HuH-7.5 (cell line): Measurements from ENCODE around the gene RANGAP1.
"Not testable (repeated sequence)": the region's sequence is repeated elsewhere in the genome, so short reads cannot be mapped to it uniquely, and the experiment has no call there.

Source experiments
- DNase-seq: peaks from one replicate; pipeline ENCODE4 v3.0.0; 2011; ENCODE audit warnings: low spot score

RANGAP1 gene

GRCh38 chr22:41300661-41301060, 14.7 kb upstream of the RANGAP1 start:
- no peak for DNase-seq

GRCh38 chr22:41296826-41297667, 11.1 kb upstream of the RANGAP1 start:
- DNase-seq = no peak

DNA sequence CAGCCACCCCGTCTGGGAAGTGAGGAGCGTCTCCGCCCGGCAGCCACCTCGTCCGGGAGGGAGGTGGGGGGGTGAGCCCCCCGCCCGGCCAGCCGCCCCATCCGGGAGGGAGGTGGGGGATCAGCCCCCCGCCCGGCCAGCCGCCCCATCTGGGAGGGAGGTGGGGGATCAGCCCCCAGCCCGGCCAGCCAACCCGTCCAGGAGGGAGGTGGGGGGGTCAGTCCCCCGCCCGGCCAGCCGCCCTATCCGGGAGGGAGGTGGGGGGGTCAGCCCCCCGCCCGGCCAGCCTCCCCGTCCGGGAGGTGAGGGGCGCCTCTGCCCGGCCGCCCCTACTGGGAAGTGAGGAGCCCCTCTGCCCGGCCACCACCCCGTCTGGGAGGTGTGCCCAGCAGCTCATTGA, 8.8 kb upstream of the RANGAP1 start:
- DNase-seq = not testable (repeated sequence)

DNA sequence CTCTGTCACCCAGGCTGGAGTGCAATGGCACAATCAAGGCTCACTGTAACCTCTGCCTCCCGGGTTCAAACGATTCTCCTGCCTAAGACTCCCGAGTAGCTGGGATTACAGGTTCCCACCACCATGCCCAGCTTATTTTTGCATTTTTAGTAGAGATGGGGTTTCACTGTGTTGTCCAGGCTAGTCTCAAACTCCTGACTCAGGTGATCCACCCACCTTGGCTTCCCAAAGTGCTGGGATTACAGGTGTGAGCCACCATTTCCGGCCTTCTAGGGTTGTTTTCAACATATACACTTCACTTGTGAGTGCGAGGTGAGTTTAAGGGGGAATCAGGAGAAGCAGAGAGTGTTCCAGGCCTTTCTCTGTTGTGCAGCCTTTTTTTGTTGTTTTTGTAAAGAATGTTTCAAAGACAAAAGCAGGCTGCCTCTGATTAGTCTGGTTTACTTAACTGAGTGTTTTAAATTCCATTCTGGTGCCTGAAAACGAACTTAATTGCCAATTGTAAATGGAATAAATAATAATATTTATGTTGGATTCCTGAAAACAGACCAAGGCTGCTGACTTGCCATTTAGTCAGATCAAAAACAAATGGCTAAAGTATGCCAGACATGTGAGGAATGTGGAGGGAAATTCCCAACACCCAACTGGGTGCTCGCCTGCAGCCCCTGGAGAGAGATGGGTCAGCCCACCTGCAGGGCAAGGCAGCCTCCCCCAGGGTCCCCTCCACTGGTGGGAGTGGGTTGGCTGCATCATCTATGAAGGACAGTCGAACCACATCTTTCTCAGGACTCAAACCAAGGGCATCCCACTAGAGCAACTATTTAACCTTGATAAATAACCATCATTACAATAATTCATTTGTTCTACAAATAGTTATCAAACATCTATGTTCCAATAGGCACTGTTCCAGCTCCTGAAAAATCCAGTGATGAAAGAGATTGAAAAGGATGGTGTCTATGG, 4.6 kb upstream of the RANGAP1 start:
- DNase-seq = no peak

DNA sequence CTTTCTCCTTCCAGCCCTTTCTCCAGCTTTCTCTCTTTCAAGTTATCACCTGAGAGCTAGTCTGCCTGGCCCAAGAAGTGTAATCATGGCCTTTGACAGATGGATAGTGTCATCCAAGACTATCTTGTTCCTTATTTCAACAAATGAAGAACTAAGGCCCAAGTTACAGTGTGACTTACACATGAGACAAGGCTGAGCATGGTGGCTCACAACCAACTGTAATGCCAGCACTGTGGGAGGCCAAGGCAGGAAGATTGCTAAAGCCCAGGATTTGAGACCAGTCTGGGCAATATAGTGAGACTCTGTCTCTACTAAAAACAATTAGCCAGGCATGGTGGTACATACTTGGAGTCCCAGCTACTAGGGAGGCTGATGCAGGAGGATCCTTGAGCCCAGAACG, 3.7 kb upstream of the RANGAP1 start:
- DNase-seq = no peak

DNA sequence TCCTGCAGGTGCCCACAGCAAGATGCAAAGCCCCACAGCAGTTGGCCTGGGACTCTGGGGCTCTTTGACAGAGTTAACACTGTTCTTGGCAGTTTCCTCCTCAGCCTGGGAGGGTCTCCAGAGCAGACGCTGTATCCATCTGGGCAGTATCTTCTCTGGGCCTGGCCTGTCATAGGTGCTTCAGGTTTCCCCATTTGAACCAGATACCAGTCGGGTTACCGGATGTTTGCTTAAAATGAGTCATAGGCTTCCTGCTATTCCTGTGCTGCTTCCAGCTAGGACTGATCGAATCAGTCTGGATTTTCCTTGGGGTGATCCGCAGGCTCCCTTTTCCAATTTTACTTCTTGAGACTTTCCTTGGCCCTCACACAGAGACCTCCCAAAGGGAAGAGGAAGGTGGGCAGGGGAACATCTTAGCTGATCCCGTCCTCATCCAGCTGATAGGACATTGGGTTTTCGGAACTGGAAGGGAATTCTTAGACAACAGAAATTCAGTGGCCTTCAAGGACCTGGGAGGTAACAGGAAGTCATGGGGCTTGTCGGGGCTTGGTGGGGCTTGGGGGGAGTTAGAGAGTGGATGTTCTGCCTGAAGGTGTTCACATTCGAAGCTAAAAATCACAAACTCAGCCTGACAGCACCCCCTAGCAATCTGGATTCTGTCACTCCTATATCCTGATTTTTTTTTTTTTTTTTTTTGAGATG, 2.4 kb upstream of the RANGAP1 start:
- peak; percentile 81 for DNase-seq

GRCh38 chr22:41286639-41287091, 678 bp upstream of the RANGAP1 start:
- DNase-seq = no peak

GRCh38 chr22:41285441-41285819, 557 bp downstream of the RANGAP1 start:
- DNase-seq = peak; percentile 63

- no peak for DNase-seq
These were observed 1.5 kb downstream of the RANGAP1 start for GRCh38 chr22:41284465-41284864.

- no peak for DNase-seq
These were observed 5.1 kb downstream of the RANGAP1 start for GRCh38 chr22:41280854-41281253.

GRCh38 chr22:41280065-41280464, 5.9 kb downstream of the RANGAP1 start:
- no peak for DNase-seq

DNA sequence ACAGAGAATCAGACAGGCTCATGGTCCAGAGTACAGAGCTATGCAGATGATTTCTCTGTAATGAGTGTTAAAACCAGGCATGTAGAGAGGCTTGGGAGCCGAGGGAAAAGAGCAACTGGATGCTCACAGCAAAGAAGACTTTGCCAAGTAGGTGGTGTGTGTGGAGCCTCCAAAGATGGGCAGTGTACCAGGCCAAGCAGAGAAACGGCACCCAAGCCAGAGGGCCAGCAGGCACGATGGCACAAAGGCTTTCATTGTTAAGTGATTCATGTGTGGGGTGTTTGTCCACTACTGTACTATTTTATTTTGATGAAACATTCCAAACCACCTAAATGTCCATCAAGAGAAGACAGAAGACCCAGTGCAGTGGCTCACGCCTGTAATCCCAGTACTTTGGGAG, 11.1 kb downstream of the RANGAP1 start:
- DNase-seq = no peak

DNA sequence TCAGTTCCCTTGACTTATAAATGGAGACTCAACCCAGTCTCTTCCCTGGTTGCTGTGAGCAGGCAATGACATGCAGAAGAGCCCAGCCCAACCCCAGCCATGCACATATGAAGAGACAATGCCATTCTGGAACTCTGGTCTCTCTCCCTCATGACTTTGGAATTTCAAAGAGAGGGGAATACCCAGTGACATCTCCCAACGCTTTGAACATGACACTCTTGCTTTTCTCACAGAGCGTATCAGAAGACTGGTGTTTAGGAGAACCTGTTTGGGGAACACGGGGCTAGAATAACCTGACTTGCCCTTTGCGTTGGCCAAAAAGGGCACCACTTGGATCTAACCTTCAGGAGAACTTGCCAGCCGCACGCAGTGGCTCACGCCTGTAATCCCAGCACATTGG, 12.9 kb downstream of the RANGAP1 start:
- DNase-seq = no peak

GRCh38 chr22:41271787-41272186, 14.2 kb downstream of the RANGAP1 start:
- no peak for DNase-seq

- DNase-seq = no peak
These were observed 18.0 kb downstream of the RANGAP1 start for GRCh38 chr22:41267958-41268357.

GRCh38 chr22:41264408-41264941, 21.5 kb downstream of the RANGAP1 start:
- no peak for DNase-seq

DNA sequence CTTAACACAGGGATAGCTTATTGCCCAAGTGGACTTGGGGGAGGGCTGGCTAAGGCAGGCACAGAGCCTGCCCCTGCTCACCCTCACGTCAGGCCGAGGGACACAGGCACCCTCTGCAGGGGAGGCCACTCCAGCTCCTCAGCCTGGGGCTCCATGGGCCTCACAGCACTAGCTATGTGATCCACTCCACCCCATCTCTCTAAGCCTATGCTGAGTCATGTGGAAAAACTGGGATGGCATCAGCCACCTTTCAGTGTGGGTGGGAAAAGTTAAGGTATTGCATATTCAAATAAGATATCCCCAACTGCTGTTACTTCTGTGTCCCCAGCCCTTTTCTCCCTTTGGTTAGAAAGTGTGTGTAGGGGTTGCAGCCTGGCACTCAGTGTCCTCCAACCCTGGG, 22.3 kb downstream of the RANGAP1 start:
- no peak for DNase-seq

- no peak for DNase-seq
These were observed 23.7 kb downstream of the RANGAP1 start for GRCh38 chr22:41262250-41262765.

DNA sequence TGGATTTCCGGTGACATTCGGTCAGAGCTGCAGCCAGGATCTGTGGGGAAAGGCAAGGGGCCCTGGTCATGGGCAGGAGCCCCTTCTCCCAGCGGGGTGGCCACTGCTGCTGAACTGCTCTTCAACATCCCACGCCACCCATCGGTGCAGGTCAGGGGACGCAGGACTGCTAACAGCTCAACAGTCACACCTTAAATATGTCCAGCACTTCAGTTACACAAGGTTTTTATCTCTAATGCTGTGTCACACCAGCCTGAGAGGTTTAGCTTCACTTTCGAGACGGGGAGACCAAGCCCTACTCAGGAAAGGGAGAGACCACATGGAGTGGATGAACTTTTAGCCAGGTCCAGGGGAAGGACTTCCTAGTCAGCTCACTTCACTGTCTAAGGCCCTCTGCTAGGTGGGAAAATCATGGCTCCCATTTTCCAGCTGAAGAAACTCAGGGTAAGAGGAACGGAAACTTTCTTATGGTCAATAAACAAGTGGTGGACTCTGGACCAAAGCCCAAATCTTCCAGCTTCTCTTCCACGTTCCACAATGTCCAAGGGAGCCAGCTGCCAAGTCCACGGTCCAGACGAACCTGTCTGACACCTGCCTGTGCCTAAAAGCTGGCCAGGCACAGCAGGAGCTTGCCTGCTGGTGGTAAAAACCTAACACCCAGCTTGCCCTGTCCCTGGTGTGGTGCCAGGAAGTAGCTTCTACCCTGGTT, 24.3 kb downstream of the RANGAP1 start:
- DNase-seq = no peak

DNA sequence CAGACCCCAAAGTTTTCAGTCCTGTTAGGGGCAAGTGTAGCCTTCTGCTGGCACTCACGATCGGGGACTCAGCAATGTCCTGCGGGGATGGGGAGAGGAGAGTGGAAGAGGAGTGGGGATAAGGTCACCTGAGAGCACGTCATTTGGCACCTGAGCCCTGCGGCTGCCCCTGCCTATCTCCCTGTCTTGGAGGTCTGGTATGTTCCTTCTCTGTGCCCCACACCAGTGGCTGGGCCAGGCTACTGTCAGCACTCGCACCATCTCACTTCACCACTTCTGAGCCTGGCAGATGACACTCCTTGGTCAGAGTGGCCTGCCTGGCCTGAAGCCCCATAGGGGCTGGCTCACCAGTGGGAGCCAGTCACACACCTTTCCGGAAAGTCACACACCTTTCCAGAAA, 25.1 kb downstream of the RANGAP1 start:
- DNase-seq = no peak

GRCh38 chr22:41259756-41260155, 26.2 kb downstream of the RANGAP1 start:
- DNase-seq = not testable (repeated sequence)
